A172 (cell line): Measurements from ENCODE around the gene PPP1R15A. TPM values are rescaled to one million over a fixed set of nuclear protein-coding genes. Genes with fewer than 3 reads are reported as not detected.
"Not testable (repeated sequence)": the region's sequence is repeated elsewhere in the genome, so short reads cannot be mapped to it uniquely, and the experiment has no call there.

Experiments
- DNase-seq: peaks from one replicate; pipeline ENCODE4 v3.0.0-alpha.2; 2015; ENCODE audit warnings: low spot score
- total RNA-seq: library from RNA; depleted of rRNA; stranded (reverse); fragments of >200 nt; shearing (Covaris generic); gene quantifications from 2 replicates; pipeline ENCODE4 v1.2.3, GENCODE V29; 2014; rRNA removed

The PPP1R15A gene
- total RNA-seq: 20.8 and 34.8 TPM in 2 replicates

- DNase-seq: peak; percentile 90
These were observed at the start of gene PPP1R15A for GRCh38 chr19:48872182-48872883. TSS of gene PPP1R15A (plus strand) at chr19:48872421. CDS start at chr19:48873234, 813 bp downstream.

- no peak for DNase-seq
These were observed 49.7 kb upstream of the PPP1R15A start for GRCh38 chr19:48822514-48822913.

- no peak for DNase-seq
These were observed 45.6 kb upstream of the PPP1R15A start for GRCh38 chr19:48826606-48827020.

- no peak for DNase-seq
These were observed 42.1 kb upstream of the PPP1R15A start for GRCh38 chr19:48830088-48830487.

- DNase-seq: no peak
These were observed 41.3 kb upstream of the PPP1R15A start for GRCh38 chr19:48830965-48831364.

- no peak for DNase-seq
These were observed 39.2 kb upstream of the PPP1R15A start for GRCh38 chr19:48833049-48833448.

- DNase-seq: no peak
These were observed 38.2 kb upstream of the PPP1R15A start for GRCh38 chr19:48833977-48834376.

GRCh38 chr19:48835734-48836088, 36.5 kb upstream of the PPP1R15A start:
- DNase-seq: peak; percentile 87

- DNase-seq: peak; percentile 38
These were observed 35.9 kb upstream of the PPP1R15A start, which contains the start of gene HSD17B14 for GRCh38 chr19:48836089-48837017. TSS of gene HSD17B14 (minus strand) at chr19:48836491. CDS start at chr19:48836411, 80 bp downstream.

GRCh38 chr19:48837051-48837524, 35.1 kb upstream of the PPP1R15A start:
- DNase-seq: peak; percentile 74

GRCh38 chr19:48837687-48838086, 34.5 kb upstream of the PPP1R15A start:
- no peak for DNase-seq

GRCh38 chr19:48841047-48841446, 31.2 kb upstream of the PPP1R15A start:
- no peak for DNase-seq

GRCh38 chr19:48841571-48841970, 30.6 kb upstream of the PPP1R15A start:
- DNase-seq: no peak

GRCh38 chr19:48842789-48843162, 29.4 kb upstream of the PPP1R15A start:
- peak; percentile 47 for DNase-seq

- peak; percentile 54 for DNase-seq
These were observed 27.7 kb upstream of the PPP1R15A start for GRCh38 chr19:48844472-48844871.

GRCh38 chr19:48845384-48845783, 26.8 kb upstream of the PPP1R15A start:
- DNase-seq: no peak

GRCh38 chr19:48846659-48847058, 25.6 kb upstream of the PPP1R15A start:
- not testable (repeated sequence) for DNase-seq

GRCh38 chr19:48852292-48852691, 19.9 kb upstream of the PPP1R15A start:
- no peak for DNase-seq

GRCh38 chr19:48853483-48853882, 18.7 kb upstream of the PPP1R15A start:
- DNase-seq: no peak

GRCh38 chr19:48854103-48854502, 18.1 kb upstream of the PPP1R15A start:
- DNase-seq: no peak

- DNase-seq: peak; percentile 56
These were observed 15.3 kb upstream of the PPP1R15A start for GRCh38 chr19:48856921-48857320.

GRCh38 chr19:48858984-48859710, 13.1 kb upstream of the PPP1R15A start:
- DNase-seq: no peak
